K562 (cell line): ENCODE measurements around the gene PYDC1. TPM values are rescaled to one million over a fixed set of nuclear protein-coding genes. Genes with fewer than 3 reads are reported as not detected.

ENCODE experiments used
- ATAC-seq: fragments of 200-7000 bp; cut with Tn5 transposase; 3 replicates; pipeline ENCODE4 v1.9.1; 2020; ENCODE audit warnings: moderate library complexity
- BruUV-seq: library from RNA; stranded (reverse); fragments of 400-500 nt; replicated peaks from 2 replicates; lab custom pipeline; 2021; lab: Mats Ljungman, UMichigan
- CTCF ChIA-PET: fragments of 300-600 bp; formaldehyde crosslinking; extraction: SDS; loops from one replicate; lab custom pipeline; 2021; ENCODE audit warnings: low intra/inter-chr PET ratio; lab: Yijun Ruan, JAX
- POLR2A ChIA-PET: fragments of 300-600, 350-650 bp; sonication (Branson Sonifier 250); formaldehyde crosslinking; extraction: SDS; loops from one replicate; lab custom pipeline; 2021; ENCODE audit warnings: antibody characterized with exemption, inconsistent platforms; lab: Yijun Ruan, JAX
- DNase-seq, 4 experiments: peaks; one replicate each; pipeline versions ENCODE4 v3.0.0 to v3.0.0-alpha.2; 2011 to 2018; ENCODE audit warnings: low spot score in 3 of 4, mixed read lengths in 3 of 4; ENCODE audit errors: extremely low read depth in 1 of 4
- FAIRE-seq: peaks from 2 replicates; lab custom pipeline; 2011; peaks lifted over from hg19 to GRCh38; lab: Jason Lieb, UNC
- H2AFZ ChIP-seq: 2 replicates; pipeline ENCODE4 v1.6.0; 2011; ENCODE audit warnings: low read depth, low read length, control low read depth, inconsistent platforms
- H3K27ac ChIP-seq: fragments of 200-600 bp; 3 replicates; pipeline ENCODE4 v1.8.0; 2011; ENCODE audit warnings: low read depth, mild to moderate bottlenecking, control low read depth, inconsistent platforms, low read length, moderate library complexity, mixed read lengths; ENCODE audit errors: extremely low read depth
- H3K27me3 ChIP-seq, 2 experiments: fragments of 300-600 bp in 1 of 2; 2 replicates in 1 of 2; 3 replicates in 1 of 2; pipeline versions ENCODE4 v1.6.0 to v1.8.0; 2011; ENCODE audit warnings: inconsistent platforms in 2 of 2, low read length in 2 of 2, mild to moderate bottlenecking in 1 of 2, mixed read lengths in 1 of 2, moderate library complexity in 1 of 2; ENCODE audit not compliant: control insufficient read depth in 2 of 2, insufficient read depth in 2 of 2
- H3K36me3 ChIP-seq: fragments of 300-600 bp; 3 replicates; pipeline ENCODE4 v1.8.0; 2011; ENCODE audit warnings: mild to moderate bottlenecking, low read length, inconsistent platforms; ENCODE audit not compliant: control insufficient read depth, insufficient read depth
- H3K4me1 ChIP-seq, 2 experiments: fragments of 200-600 bp in 1 of 2; replicated peaks in 1 of 2; 2 replicates in 1 of 2; 3 replicates in 1 of 2; pipeline versions ENCODE4 v1.5.1 to v1.8.0; 2011; ENCODE audit warnings: inconsistent platforms in 2 of 2, low read length in 2 of 2, mild to moderate bottlenecking in 1 of 2, mixed read lengths in 1 of 2, moderate library complexity in 1 of 2; ENCODE audit not compliant: control insufficient read depth in 2 of 2, insufficient read depth in 2 of 2
- H3K4me2 ChIP-seq: 2 replicates; pipeline ENCODE4 v1.6.1; 2011; ENCODE audit warnings: low read length, control low read depth, inconsistent platforms, mixed read lengths; ENCODE audit not compliant: insufficient read depth
- H3K4me3 ChIP-seq: fragments of 200-600 bp; sonication (generic), shearing (Covaris generic); 2 replicates; pipeline ENCODE4 v1.5.1; 2016; ENCODE audit warnings: control low read depth, inconsistent platforms
- H3K79me2 ChIP-seq: fragments of 200-600 bp; 3 replicates; pipeline ENCODE4 v1.8.0; 2011; ENCODE audit warnings: low read length, inconsistent platforms; ENCODE audit not compliant: control insufficient read depth, insufficient read depth
- H3K9ac ChIP-seq, 2 experiments: 2 replicates each; pipeline versions ENCODE4 v1.6.0 to v1.6.1; 2011; ENCODE audit warnings: low read depth in 2 of 2, low read length in 2 of 2, control low read depth in 1 of 2, inconsistent platforms in 1 of 2, mild to moderate bottlenecking in 1 of 2, mixed read lengths in 1 of 2; ENCODE audit not compliant: insufficient read depth in 1 of 2
- H3K9me1 ChIP-seq: one replicate; pipeline ENCODE4 v1.6.0; 2011; ENCODE audit warnings: inconsistent platforms, mild to moderate bottlenecking, low read length, moderate library complexity; ENCODE audit not compliant: control insufficient read depth, insufficient read depth
- H3K9me3 ChIP-seq: replicated peaks from 2 replicates; pipeline ENCODE4 v1.5.1; 2011; ENCODE audit warnings: low read depth, low read length, inconsistent platforms; ENCODE audit not compliant: control insufficient read depth, insufficient read depth
- H4K20me1 ChIP-seq: replicated peaks from 2 replicates; pipeline ENCODE4 v1.6.1; 2011; ENCODE audit warnings: low read length, inconsistent platforms, mixed read lengths; ENCODE audit not compliant: control insufficient read depth, insufficient read depth
- BRCA1 ChIP-seq, 2 experiments: fragments of 450-650 bp in 1 of 2; sonication (generic) in 1 of 2; formaldehyde crosslinking in 1 of 2; IDR thresholded peaks; 2 replicates each; pipeline versions ENCODE4 v1.5.0 to v1.6.1; 2017 to 2020; ENCODE audit warnings: mild to moderate bottlenecking in 1 of 2, missing genetic modification reagents in 1 of 2
- FOXK1 ChIP-seq: sonication (generic); formaldehyde crosslinking; IDR thresholded peaks from 2 replicates; pipeline ENCODE4 v1.8.0; 2022; ENCODE audit warnings: missing genetic modification reagents, mild to moderate bottlenecking, borderline replicate concordance
- ILF3 ChIP-seq: fragments of 450-650 bp; IDR thresholded peaks from 2 replicates; pipeline ENCODE4 v1.6.1; 2018; ENCODE audit warnings: antibody characterized with exemption, mild to moderate bottlenecking, moderate library complexity, borderline replicate concordance
- MTA2 ChIP-seq: fragments of 450-650 bp; IDR thresholded peaks from 2 replicates; pipeline ENCODE4 v1.6.1; 2016; ENCODE audit warnings: low read depth
- POLR2A ChIP-seq: fragments of 450-650 bp; conservative IDR thresholded peaks from 2 replicates; pipeline ENCODE4 v1.6.1; 2016
- POLR2B ChIP-seq: fragments of 450-650 bp; IDR thresholded peaks from 2 replicates; pipeline ENCODE4 v1.6.1; 2018; ENCODE audit warnings: low read depth; ENCODE audit not compliant: partially characterized antibody
- SUPT5H ChIP-seq: fragments of 450-650 bp; IDR thresholded peaks from 2 replicates; pipeline ENCODE4 v1.6.1; 2016
- TFAM ChIP-seq: fragments of 250-450 bp; sonication (Bioruptor Pico); conservative IDR thresholded peaks from 2 replicates; pipeline ENCODE4 v1.5.0; 2021; ENCODE audit warnings: mild to moderate bottlenecking, moderate library complexity
- WGBS: fragments of 100-300 bp; shearing (Covaris generic); methylation state at CpG from one replicate; pipeline ENCODE4 v1.1.6; 2016; ENCODE audit warnings: low coverage, mixed read lengths; ENCODE audit not compliant: insufficient coverage; ENCODE audit errors: missing lambda C conversion rate; 5-methylcytosine and 5-hydroxymethylcytosine counted together
- in situ Hi-C: fragments of 300-500 bp; cut with MboI; formaldehyde crosslinking; loops from 4 replicates; pipeline ENCODE4 v1.15.0; 2018; ENCODE audit warnings: inconsistent platforms, mixed read lengths
- intact Hi-C: fragments of 100-400 bp; cut with micrococcal nuclease; formaldehyde crosslinking; loops from 2 replicates; pipeline ENCODE4 v1.14.2; 2022
- polyA plus RNA-seq, 8 experiments: library from polyadenylated mRNA; depleted of rRNA in 4 of 8; stranded (reverse) in 5 of 8; unstranded in 3 of 8; fragments of >200 nt; fragmentation: Nextera tagmentation in 2 of 8; fragmentation: Illumina TruSeq in 1 of 8; extraction: Ambion mirVana in 2 of 8; extraction: Trizol in 1 of 8; gene quantifications; 2 replicates each; pipeline versions ENCODE4 v1.2.1 to v1.2.3, GENCODE V29; 2011 to 2014; ENCODE audit warnings: inconsistent platforms in 1 of 8, missing spikeins in 1 of 8
- total RNA-seq, 7 experiments: library from RNA; depleted of rRNA in 6 of 7; stranded (reverse); fragments of >200 nt in 6 of 7; fragmentation: Illumina TruSeq in 2 of 7; extraction: Trizol in 2 of 7; gene quantifications; 2 replicates each; pipeline versions ENCODE4 v1.2.1 to v1.2.3, GENCODE V29; 2011 to 2021; ENCODE audit warnings: low replicate concordance in 1 of 7
- TF ChIP-seq, protein P1 (sequence below): fragments of 450-650 bp; IDR thresholded peaks from 2 replicates; pipeline ENCODE4 v1.7.1; 2018; ENCODE audit warnings: mild to moderate bottlenecking, low read depth; ENCODE audit not compliant: partially characterized antibody
- TF ChIP-seq, protein P2 (sequence below), 2 experiments: fragments of 450-650 bp in 1 of 2; IDR thresholded peaks; 2 replicates each; pipeline ENCODE4 v1.6.1; 2011 to 2017; ENCODE audit warnings: low read depth in 2 of 2, antibody characterized with exemption in 1 of 2, borderline replicate concordance in 1 of 2, low read length in 1 of 2, mild to moderate bottlenecking in 1 of 2, mixed read lengths in 1 of 2; ENCODE audit not compliant: control insufficient read depth in 1 of 2
- TF ChIP-seq, protein P3 (sequence below): fragments of 450-650 bp; formaldehyde crosslinking; conservative IDR thresholded peaks from 2 replicates; pipeline ENCODE4 v1.4.0; 2022; ENCODE audit warnings: mild to moderate bottlenecking, missing genetic modification characterization

Gene PYDC1
- total and polyA plus RNA-seq, 9 of the 15 experiments (the other 6 are each of a cell fraction or from before 2014, with no cell fraction given) = not detected

DNA sequence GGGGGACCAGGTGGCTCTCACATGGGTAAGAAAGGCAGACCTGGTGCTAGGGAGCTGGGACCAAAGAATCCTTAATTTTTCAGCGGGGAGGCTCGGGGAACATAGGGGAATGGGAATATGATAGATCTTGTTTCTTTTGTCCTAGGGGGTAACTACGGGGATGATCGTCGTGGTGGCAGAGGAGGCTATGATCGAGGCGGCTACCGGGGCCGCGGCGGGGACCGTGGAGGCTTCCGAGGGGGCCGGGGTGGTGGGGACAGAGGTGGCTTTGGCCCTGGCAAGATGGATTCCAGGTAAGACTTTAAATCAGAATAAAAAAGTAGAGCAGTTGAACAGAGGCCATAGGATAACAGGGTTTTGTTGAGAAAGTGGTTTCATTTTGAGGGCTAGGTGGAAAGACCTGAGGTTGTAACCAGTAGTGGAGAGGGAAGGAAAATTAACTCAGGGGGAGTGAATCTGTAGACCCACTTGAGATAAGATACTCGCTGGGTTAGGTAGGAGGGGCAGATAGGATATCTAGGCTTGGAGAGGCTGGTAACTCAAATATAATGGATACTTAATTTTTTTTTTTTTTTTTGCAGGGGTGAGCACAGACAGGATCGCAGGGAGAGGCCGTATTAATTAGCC lies 26.0 kb downstream of the PYDC1 start:
- H3K27ac ChIP-seq = no peak overlapping the region
- H3K9me1 ChIP-seq = peaks cover 3% of the 10 kb centered on the region
- ATAC-seq (no peak), FAIRE-seq (no peak), DNase-seq (peak in 1 of 4 experiments; percentile 32)
- no peaks in the 10 kb centered on the region for H3K9me3 ChIP-seq
- no peaks in the 10 kb centered on the region for H3K27me3 ChIP-seq
- POLR2A ChIA-PET = interaction anchor here (0.5 to 8.2 kb wide), 12 partner anchors 9 to 280 kb away, joined by 3 to 63 read pairs (median 5); partner anchors contain the start of genes FUS, PYCARD and PYDC1
- in situ Hi-C loops = no loop called here
- H3K79me2 ChIP-seq = peaks cover 45% of the 10 kb centered on the region
- WGBS = 95% methylated on average over 16 of the region's 17 CpGs
- BruUV-seq = no TSS peak
- no peak overlapping the region for H3K9ac ChIP-seq
- no peak overlapping the region for H3K4me2 ChIP-seq
- H3K36me3 ChIP-seq = peaks cover 100% of the 10 kb centered on the region
- no peak overlapping the region for H3K4me3 ChIP-seq
- CTCF ChIA-PET = no interaction called here
- peaks cover 0 to 3% of the 10 kb centered on the region in 2 experiments; a peak in 2 of 5 replicates for H3K4me1 ChIP-seq
- peaks cover 9% of the 10 kb centered on the region for H4K20me1 ChIP-seq
- intact Hi-C loops = no loop called here
- no peak overlapping the region for H2AFZ ChIP-seq
- TF ChIP-seq BRCA1 (IDR thresholded peaks at IDR 0.05) (no peak), BRCA1 (CRISPR knock-in tag; IDR thresholded peaks at IDR 0.05) (no peak), FOXK1 (CRISPR knock-in tag) (0 out of 2 replicates have a peak, but pooled peaks have one; percentile 1), MTA2 (no peak), POLR2B (peak; percentile 57), POLR2A (peak; percentile 58), SUPT5H (peak; percentile 51), ILF3 (peak; percentile 84; the same call in 1 of the 2 replicates), TFAM (no peak)
- TF ChIP-seq, protein P1, sequence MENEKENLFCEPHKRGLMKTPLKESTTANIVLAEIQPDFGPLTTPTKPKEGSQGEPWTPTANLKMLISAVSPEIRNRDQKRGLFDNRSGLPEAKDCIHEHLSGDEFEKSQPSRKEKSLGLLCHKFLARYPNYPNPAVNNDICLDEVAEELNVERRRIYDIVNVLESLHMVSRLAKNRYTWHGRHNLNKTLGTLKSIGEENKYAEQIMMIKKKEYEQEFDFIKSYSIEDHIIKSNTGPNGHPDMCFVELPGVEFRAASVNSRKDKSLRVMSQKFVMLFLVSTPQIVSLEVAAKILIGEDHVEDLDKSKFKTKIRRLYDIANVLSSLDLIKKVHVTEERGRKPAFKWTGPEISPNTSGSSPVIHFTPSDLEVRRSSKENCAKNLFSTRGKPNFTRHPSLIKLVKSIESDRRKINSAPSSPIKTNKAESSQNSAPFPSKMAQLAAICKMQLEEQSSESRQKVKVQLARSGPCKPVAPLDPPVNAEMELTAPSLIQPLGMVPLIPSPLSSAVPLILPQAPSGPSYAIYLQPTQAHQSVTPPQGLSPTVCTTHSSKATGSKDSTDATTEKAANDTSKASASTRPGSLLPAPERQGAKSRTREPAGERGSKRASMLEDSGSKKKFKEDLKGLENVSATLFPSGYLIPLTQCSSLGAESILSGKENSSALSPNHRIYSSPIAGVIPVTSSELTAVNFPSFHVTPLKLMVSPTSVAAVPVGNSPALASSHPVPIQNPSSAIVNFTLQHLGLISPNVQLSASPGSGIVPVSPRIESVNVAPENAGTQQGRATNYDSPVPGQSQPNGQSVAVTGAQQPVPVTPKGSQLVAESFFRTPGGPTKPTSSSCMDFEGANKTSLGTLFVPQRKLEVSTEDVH = peak; percentile 24
- TF ChIP-seq, protein P2, sequence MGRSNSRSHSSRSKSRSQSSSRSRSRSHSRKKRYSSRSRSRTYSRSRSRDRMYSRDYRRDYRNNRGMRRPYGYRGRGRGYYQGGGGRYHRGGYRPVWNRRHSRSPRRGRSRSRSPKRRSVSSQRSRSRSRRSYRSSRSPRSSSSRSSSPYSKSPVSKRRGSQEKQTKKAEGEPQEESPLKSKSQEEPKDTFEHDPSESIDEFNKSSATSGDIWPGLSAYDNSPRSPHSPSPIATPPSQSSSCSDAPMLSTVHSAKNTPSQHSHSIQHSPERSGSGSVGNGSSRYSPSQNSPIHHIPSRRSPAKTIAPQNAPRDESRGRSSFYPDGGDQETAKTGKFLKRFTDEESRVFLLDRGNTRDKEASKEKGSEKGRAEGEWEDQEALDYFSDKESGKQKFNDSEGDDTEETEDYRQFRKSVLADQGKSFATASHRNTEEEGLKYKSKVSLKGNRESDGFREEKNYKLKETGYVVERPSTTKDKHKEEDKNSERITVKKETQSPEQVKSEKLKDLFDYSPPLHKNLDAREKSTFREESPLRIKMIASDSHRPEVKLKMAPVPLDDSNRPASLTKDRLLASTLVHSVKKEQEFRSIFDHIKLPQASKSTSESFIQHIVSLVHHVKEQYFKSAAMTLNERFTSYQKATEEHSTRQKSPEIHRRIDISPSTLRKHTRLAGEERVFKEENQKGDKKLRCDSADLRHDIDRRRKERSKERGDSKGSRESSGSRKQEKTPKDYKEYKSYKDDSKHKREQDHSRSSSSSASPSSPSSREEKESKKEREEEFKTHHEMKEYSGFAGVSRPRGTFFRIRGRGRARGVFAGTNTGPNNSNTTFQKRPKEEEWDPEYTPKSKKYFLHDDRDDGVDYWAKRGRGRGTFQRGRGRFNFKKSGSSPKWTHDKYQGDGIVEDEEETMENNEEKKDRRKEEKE (IDR thresholded peaks at IDR 0.05; ENCODE audit: borderline replicate concordance in 1 of 2, control insufficient read depth in 1 of 2, low read depth in 2 of 2, low read length in 1 of 2) = 0 out of 4 replicates have a peak, but pooled peaks of 1 of the 2 experiments have one; percentile 39
- TF ChIP-seq, protein P3, sequence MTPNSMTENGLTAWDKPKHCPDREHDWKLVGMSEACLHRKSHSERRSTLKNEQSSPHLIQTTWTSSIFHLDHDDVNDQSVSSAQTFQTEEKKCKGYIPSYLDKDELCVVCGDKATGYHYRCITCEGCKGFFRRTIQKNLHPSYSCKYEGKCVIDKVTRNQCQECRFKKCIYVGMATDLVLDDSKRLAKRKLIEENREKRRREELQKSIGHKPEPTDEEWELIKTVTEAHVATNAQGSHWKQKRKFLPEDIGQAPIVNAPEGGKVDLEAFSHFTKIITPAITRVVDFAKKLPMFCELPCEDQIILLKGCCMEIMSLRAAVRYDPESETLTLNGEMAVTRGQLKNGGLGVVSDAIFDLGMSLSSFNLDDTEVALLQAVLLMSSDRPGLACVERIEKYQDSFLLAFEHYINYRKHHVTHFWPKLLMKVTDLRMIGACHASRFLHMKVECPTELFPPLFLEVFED (CRISPR knock-in tag) = peak; percentile 90
